Measurements from ENCODE around the gene DNHD1.

DNHD1 gene

GRCh38 chr11:6607190-6607795 is 110.2 kb downstream of the DNHD1 start:
- TF ChIP-seq USF1 (IDR thresholded peaks at IDR 0.05) (no peak), ZBTB7A (IDR thresholded peaks at IDR 0.05; ENCODE audit: low read depth) (no peak), TEAD4 (IDR thresholded peaks at IDR 0.05) (no peak), TCF12 (IDR thresholded peaks at IDR 0.05; ENCODE audit: low read depth) (no peak), MAX (IDR thresholded peaks at IDR 0.05) (no peak), CREB1 (IDR thresholded peaks at IDR 0.05; ENCODE audit: low read depth) (no peak), EGR1 (IDR thresholded peaks at IDR 0.05) (no peak), NFIC (IDR thresholded peaks at IDR 0.05) (no peak), CEBPB (IDR thresholded peaks at IDR 0.05) (no peak), YY1 (IDR thresholded peaks at IDR 0.05; ENCODE audit: low read depth) (no peak), REST (IDR thresholded peaks at IDR 0.05; ENCODE audit: low read depth) (no peak), TAF1 (IDR thresholded peaks at IDR 0.05; ENCODE audit: low read depth) (no peak), FOXM1 (IDR thresholded peaks at IDR 0.05; ENCODE audit: borderline replicate concordance, low read depth) (no peak), RAD21 (IDR thresholded peaks at IDR 0.05; ENCODE audit: low read depth) (no peak), EP300 (IDR thresholded peaks at IDR 0.05; ENCODE audit: borderline replicate concordance) (no peak)

- TF ChIP-seq ZBTB7A (IDR thresholded peaks at IDR 0.05; ENCODE audit: low read depth): no peak
Observed at GRCh38 chr11:6608011-6608410, 110.9 kb downstream of the DNHD1 start.

GRCh38 chr11:6608726-6609501 is 111.8 kb downstream of the DNHD1 start:
- TF ChIP-seq TAF1 (IDR thresholded peaks at IDR 0.05; ENCODE audit: low read depth) (no peak), USF1 (IDR thresholded peaks at IDR 0.05) (no peak), MAX (IDR thresholded peaks at IDR 0.05) (no peak)

GRCh38 chr11:6609502-6610015 is 112.5 kb downstream of the DNHD1 start:
- TF ChIP-seq YY1 (IDR thresholded peaks at IDR 0.05; ENCODE audit: low read depth): no peak
- TF ChIP-seq MAX (IDR thresholded peaks at IDR 0.05): no peak
- no peak for TF ChIP-seq NFIC (IDR thresholded peaks at IDR 0.05)
- no peak for TF ChIP-seq REST (IDR thresholded peaks at IDR 0.05; ENCODE audit: low read depth)
- TF ChIP-seq CREB1 (IDR thresholded peaks at IDR 0.05; ENCODE audit: low read depth): no peak
- no peak for TF ChIP-seq TCF12 (IDR thresholded peaks at IDR 0.05; ENCODE audit: low read depth)
- no peak for TF ChIP-seq FOXM1 (IDR thresholded peaks at IDR 0.05; ENCODE audit: borderline replicate concordance, low read depth)
- no peak for TF ChIP-seq EP300 (IDR thresholded peaks at IDR 0.05; ENCODE audit: borderline replicate concordance)
- TF ChIP-seq RAD21 (IDR thresholded peaks at IDR 0.05; ENCODE audit: low read depth): no peak
- TF ChIP-seq CEBPB (IDR thresholded peaks at IDR 0.05): no peak
- TF ChIP-seq TAF1 (IDR thresholded peaks at IDR 0.05; ENCODE audit: low read depth): no peak
- TF ChIP-seq TEAD4 (IDR thresholded peaks at IDR 0.05): no peak

- no peak for TF ChIP-seq TEAD4 (IDR thresholded peaks at IDR 0.05)
- TF ChIP-seq MAX (IDR thresholded peaks at IDR 0.05): no peak
- no peak for TF ChIP-seq EP300 (IDR thresholded peaks at IDR 0.05; ENCODE audit: borderline replicate concordance)
- no peak for TF ChIP-seq YY1 (IDR thresholded peaks at IDR 0.05; ENCODE audit: low read depth)
- no peak for TF ChIP-seq REST (IDR thresholded peaks at IDR 0.05; ENCODE audit: low read depth)
- TF ChIP-seq ZBTB7A (IDR thresholded peaks at IDR 0.05; ENCODE audit: low read depth): no peak
- TF ChIP-seq FOXM1 (IDR thresholded peaks at IDR 0.05; ENCODE audit: borderline replicate concordance, low read depth): no peak
- TF ChIP-seq RAD21 (IDR thresholded peaks at IDR 0.05; ENCODE audit: low read depth): no peak
- no peak for TF ChIP-seq CEBPB (IDR thresholded peaks at IDR 0.05)
- no peak for TF ChIP-seq USF1 (IDR thresholded peaks at IDR 0.05)
- no peak for TF ChIP-seq EGR1 (IDR thresholded peaks at IDR 0.05)
- TF ChIP-seq CREB1 (IDR thresholded peaks at IDR 0.05; ENCODE audit: low read depth): no peak
- no peak for TF ChIP-seq TCF12 (IDR thresholded peaks at IDR 0.05; ENCODE audit: low read depth)
Observed at GRCh38 chr11:6610591-6610990, 113.5 kb downstream of the DNHD1 start.

Measured in Ishikawa (cell line).